ENCODE results near the gene HMCN1.

- TF ChIP-seq CTCF (IDR thresholded peaks at IDR 0.05; ENCODE audit: poor library complexity, severe bottlenecking) = no peak
- TF ChIP-seq TAF1 (IDR thresholded peaks at IDR 0.05; ENCODE audit: low read depth) = no peak
- TF ChIP-seq POLR2AphosphoS5 (IDR thresholded peaks at IDR 0.05) = no peak
- no peak for TF ChIP-seq RAD21 (conservative IDR thresholded peaks at IDR 0.05)
- TF ChIP-seq EP300 (conservative IDR thresholded peaks at IDR 0.05; ENCODE audit: poor library complexity, severe bottlenecking) = no peak
- TF ChIP-seq EZH2 (IDR thresholded peaks at IDR 0.05; ENCODE audit: borderline replicate concordance, insufficient read depth, low read length, poor library complexity, severe bottlenecking) = no peak
These were observed 360.0 kb downstream of the HMCN1 start for GRCh38 chr1:186094172-186094571.
